HEK293 (cell line): ENCODE data around the gene CDCA8.

Source experiments
- CTCF ChIA-PET: fragments of 350-600 bp; formaldehyde crosslinking; extraction: SDS; loops from one replicate; lab custom pipeline; 2021; ENCODE audit warnings: antibody characterized with exemption; lab: Yijun Ruan, JAX
- POLR2A ChIA-PET: fragments of 300-600 bp; formaldehyde crosslinking; extraction: SDS; loops from one replicate; lab custom pipeline; 2020; ENCODE audit warnings: antibody characterized with exemption, inconsistent platforms; lab: Yijun Ruan, JAX
- H3K27ac ChIP-seq: fragments of 200-500 bp; sonication (Bioruptor generic); 2 replicates; pipeline ENCODE4 v1.5.1; 2014; ENCODE audit warnings: low read depth, low read length, control low read depth, inconsistent platforms; ENCODE audit errors: extremely low read depth
- H3K36me3 ChIP-seq, 2 experiments: fragments of 200-500 bp in 1 of 2; sonication (Bioruptor generic) in 1 of 2; 1 replicate in 1 of 2; 2 replicates in 1 of 2; pipeline ENCODE4 v1.5.1; 2014 to 2017; ENCODE audit warnings: inconsistent platforms in 2 of 2, low read length in 2 of 2; ENCODE audit not compliant: control insufficient read depth in 2 of 2, insufficient read depth in 1 of 2
- H3K4me1 ChIP-seq: fragments of 200-500 bp; sonication (Bioruptor generic); 2 replicates; pipeline ENCODE4 v1.5.1; 2014; ENCODE audit warnings: mild to moderate bottlenecking, low read length, inconsistent platforms; ENCODE audit not compliant: control insufficient read depth, insufficient read depth
- H3K4me3 ChIP-seq: 2 replicates; pipeline ENCODE4 v1.5.1; 2011; ENCODE audit warnings: low read depth, mild to moderate bottlenecking, control low read depth, low read length, moderate library complexity
- H3K9me3 ChIP-seq: fragments of 200-500 bp; sonication (Bioruptor generic); 2 replicates; pipeline ENCODE4 v1.5.1; 2014; ENCODE audit warnings: low read depth, low read length, inconsistent platforms; ENCODE audit not compliant: control insufficient read depth, insufficient read depth
- BCL11B ChIP-seq: fragments of 450-650 bp; formaldehyde crosslinking; IDR thresholded peaks from 2 replicates; pipeline ENCODE4 v1.5.1; 2016; ENCODE audit warnings: low read depth, missing biosample characterization, missing genetic modification characterization
- EGR2 ChIP-seq: fragments of 450-650 bp; formaldehyde crosslinking; IDR thresholded peaks from 2 replicates; pipeline ENCODE4 v1.5.1; 2016; ENCODE audit warnings: low read depth, missing biosample characterization, missing genetic modification characterization
- KLF7 ChIP-seq: fragments of 450-650 bp; formaldehyde crosslinking; IDR thresholded peaks from 2 replicates; pipeline ENCODE4 v1.5.1; 2016; ENCODE audit warnings: missing biosample characterization, missing genetic modification characterization, borderline replicate concordance
- OSR2 ChIP-seq: fragments of 450-650 bp; formaldehyde crosslinking; IDR thresholded peaks from 2 replicates; pipeline ENCODE4 v1.5.1; 2016; ENCODE audit warnings: missing biosample characterization, missing genetic modification characterization
- PATZ1 ChIP-seq: fragments of 450-650 bp; formaldehyde crosslinking; IDR thresholded peaks from 2 replicates; pipeline ENCODE4 v1.5.1; 2016; ENCODE audit warnings: missing biosample characterization, missing genetic modification characterization
- ZBTB48 ChIP-seq: fragments of 450-650 bp; formaldehyde crosslinking; IDR thresholded peaks from 2 replicates; pipeline ENCODE4 v1.5.1; 2016; ENCODE audit warnings: missing biosample characterization, missing genetic modification characterization
- ZFHX2 ChIP-seq: fragments of 450-650 bp; formaldehyde crosslinking; conservative IDR thresholded peaks from 2 replicates; pipeline ENCODE4 v1.5.1; 2016; ENCODE audit warnings: missing biosample characterization, missing genetic modification characterization
- ZIC2 ChIP-seq: fragments of 450-650 bp; formaldehyde crosslinking; IDR thresholded peaks from 2 replicates; pipeline ENCODE4 v1.5.1; 2016; ENCODE audit warnings: missing biosample characterization, missing genetic modification characterization
- ZNF114 ChIP-seq: fragments of 450-650 bp; formaldehyde crosslinking; IDR thresholded peaks from 2 replicates; pipeline ENCODE4 v1.5.0; 2017; ENCODE audit warnings: missing biosample characterization, missing genetic modification characterization
- ZNF16 ChIP-seq: fragments of 450-650 bp; formaldehyde crosslinking; IDR thresholded peaks from 2 replicates; pipeline ENCODE4 v1.5.1; 2016; ENCODE audit warnings: low read depth, missing biosample characterization, missing genetic modification characterization
- ZNF37A ChIP-seq: fragments of 450-650 bp; IDR thresholded peaks from 2 replicates; pipeline ENCODE4 v1.5.1; 2018; ENCODE audit warnings: missing biosample characterization, missing genetic modification characterization
- ZNF510 ChIP-seq: fragments of 450-650 bp; formaldehyde crosslinking; IDR thresholded peaks from 2 replicates; pipeline ENCODE4 v1.5.1; 2018; ENCODE audit warnings: mild to moderate bottlenecking, missing genetic modification characterization, missing biosample characterization; ENCODE audit not compliant: insufficient replicate concordance
- ZNF558 ChIP-seq: fragments of 450-650 bp; formaldehyde crosslinking; IDR thresholded peaks from 2 replicates; pipeline ENCODE4 v1.5.1; 2016; ENCODE audit warnings: missing biosample characterization, missing genetic modification characterization
- ZNF560 ChIP-seq: fragments of 450-650 bp; formaldehyde crosslinking; IDR thresholded peaks from 2 replicates; pipeline ENCODE4 v1.5.1; 2017; ENCODE audit warnings: missing biosample characterization, missing genetic modification characterization, borderline replicate concordance
- TF ChIP-seq, protein P1 (sequence below): fragments of 450-650 bp; formaldehyde crosslinking; IDR thresholded peaks from 2 replicates; pipeline ENCODE4 v1.5.1; 2016; ENCODE audit warnings: missing biosample characterization, missing genetic modification characterization

CDCA8 gene

GRCh38 chr1:37650173-37650572 is 42.1 kb upstream of the CDCA8 start:
- Histone ChIP-seq H3K4me1 (no peaks in the 10 kb centered on the region), H3K4me3 (no peak overlapping the region), H3K9me3 (no peaks in the 10 kb centered on the region), H3K36me3 (no peaks in the 10 kb centered on the region), H3K27ac (no peak overlapping the region)
- no peak for TF ChIP-seq ZNF37A (tag by site-specific recombination)
- ChIA-PET CTCF (interaction anchor here (0.5 to 2.0 kb wide), 3 partner anchors 12 to 171 kb away, joined by 3 to 10 read pairs (median 5); no protein-coding TSS in a partner anchor), POLR2A (no interaction called here)

DNA sequence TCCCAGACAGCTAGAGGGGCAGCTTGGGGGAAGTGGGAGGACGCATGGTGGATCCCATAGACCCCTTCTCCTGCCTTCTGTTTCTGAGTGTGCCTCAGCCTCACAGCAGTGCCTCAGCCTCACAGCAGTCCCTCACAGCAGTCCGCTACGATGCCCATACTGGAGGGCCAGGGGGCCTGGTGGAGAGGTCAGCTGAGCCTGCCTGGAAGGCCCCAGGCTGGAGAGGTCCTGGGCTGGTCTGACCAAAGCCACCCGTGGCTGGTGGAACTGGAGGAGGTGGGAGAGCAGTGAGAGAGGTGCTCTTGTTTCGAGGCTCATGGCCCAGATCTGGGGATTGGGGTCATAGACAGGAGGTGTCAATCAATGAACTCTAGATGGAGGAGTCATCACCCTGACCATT is 41.6 kb upstream of the CDCA8 start:
- TF ChIP-seq ZNF558 (tag by site-specific recombination) (no peak), OSR2 (tag by site-specific recombination) (no peak), BCL11B (tag by site-specific recombination) (no peak), ZIC2 (tag by site-specific recombination) (peak; percentile 75), ZBTB48 (tag by site-specific recombination) (no peak)
- Histone ChIP-seq H3K9me3 (no peaks in the 10 kb centered on the region), H3K4me3 (no peak overlapping the region), H3K27ac (no peak overlapping the region), H3K4me1 (no peaks in the 10 kb centered on the region), H3K36me3 (no peaks in the 10 kb centered on the region)
- ChIA-PET POLR2A (no interaction called here), CTCF (interaction anchor here (0.5 to 1.6 kb wide), 3 partner anchors 12 to 171 kb away, joined by 3 to 5 read pairs (median 5); no protein-coding TSS in a partner anchor)

DNA sequence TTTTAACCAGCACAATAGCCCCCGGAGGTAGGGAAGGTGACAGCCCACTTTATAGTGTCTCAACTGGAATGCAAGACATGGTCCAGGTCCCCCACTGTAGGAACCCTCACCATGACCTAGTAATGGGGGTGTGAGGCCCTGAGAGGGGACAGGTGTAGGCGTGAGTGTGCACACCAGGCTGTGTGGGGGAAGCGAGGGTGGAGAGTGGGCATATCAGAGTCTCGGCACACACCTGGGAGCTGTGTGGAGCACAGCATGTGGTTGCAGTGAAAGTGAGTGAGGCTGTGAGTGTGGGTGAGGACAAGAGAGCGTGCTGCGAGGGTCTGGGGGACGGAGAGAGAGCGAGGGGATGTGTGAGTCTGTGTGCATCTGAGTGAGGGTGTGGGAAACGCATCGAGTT is 40.5 kb upstream of the CDCA8 start:
- POLR2A ChIA-PET: no interaction called here
- H3K4me3 ChIP-seq: no peak overlapping the region
- TF ChIP-seq ZNF114 (tag by site-specific recombination) (no peak), ZNF16 (tag by site-specific recombination) (no peak), EGR2 (peak; percentile 96), ZFHX2 (tag by site-specific recombination) (peak; percentile 94)
- TF ChIP-seq, protein P1, sequence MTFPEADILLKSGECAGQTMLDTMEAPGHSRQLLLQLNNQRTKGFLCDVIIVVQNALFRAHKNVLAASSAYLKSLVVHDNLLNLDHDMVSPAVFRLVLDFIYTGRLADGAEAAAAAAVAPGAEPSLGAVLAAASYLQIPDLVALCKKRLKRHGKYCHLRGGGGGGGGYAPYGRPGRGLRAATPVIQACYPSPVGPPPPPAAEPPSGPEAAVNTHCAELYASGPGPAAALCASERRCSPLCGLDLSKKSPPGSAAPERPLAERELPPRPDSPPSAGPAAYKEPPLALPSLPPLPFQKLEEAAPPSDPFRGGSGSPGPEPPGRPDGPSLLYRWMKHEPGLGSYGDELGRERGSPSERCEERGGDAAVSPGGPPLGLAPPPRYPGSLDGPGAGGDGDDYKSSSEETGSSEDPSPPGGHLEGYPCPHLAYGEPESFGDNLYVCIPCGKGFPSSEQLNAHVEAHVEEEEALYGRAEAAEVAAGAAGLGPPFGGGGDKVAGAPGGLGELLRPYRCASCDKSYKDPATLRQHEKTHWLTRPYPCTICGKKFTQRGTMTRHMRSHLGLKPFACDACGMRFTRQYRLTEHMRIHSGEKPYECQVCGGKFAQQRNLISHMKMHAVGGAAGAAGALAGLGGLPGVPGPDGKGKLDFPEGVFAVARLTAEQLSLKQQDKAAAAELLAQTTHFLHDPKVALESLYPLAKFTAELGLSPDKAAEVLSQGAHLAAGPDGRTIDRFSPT: no peak
- H3K9me3 ChIP-seq: no peaks in the 10 kb centered on the region
- H3K4me1 ChIP-seq: no peaks in the 10 kb centered on the region
- CTCF ChIA-PET: interaction anchor here (0.5 to 1.6 kb wide), 3 partner anchors 28 to 48 kb away, joined by 3 to 5 read pairs (median 4); no protein-coding TSS in a partner anchor
- H3K27ac ChIP-seq: no peak overlapping the region
- H3K36me3 ChIP-seq: no peaks in the 10 kb centered on the region

DNA sequence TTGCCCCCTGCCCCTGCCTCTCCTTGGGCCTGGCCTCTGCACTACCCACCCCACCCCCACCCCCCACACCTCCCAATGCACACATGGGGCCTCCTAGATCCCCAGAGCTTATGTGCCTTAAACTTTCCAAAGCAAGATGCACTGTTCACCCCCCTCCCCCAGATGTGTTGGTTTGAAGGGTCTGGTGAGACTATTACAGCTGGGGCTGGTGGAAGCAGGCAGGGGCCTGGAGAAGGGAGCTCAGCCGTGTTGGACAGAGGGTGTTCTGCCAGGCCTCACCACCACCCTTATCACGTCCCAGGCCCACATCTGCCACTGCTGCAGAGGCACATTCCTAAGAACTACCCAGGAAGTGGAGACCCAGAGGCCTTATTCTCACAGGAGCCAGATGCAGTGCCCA is 39.3 kb upstream of the CDCA8 start:
- no peak overlapping the region for H3K4me3 ChIP-seq
- TF ChIP-seq KLF7 (tag by site-specific recombination): no peak
- no peak for TF ChIP-seq PATZ1 (tag by site-specific recombination)
- TF ChIP-seq ZNF560 (tag by site-specific recombination): no peak
- no peak for TF ChIP-seq ZNF510
- TF ChIP-seq, all 188 proteins: peak for 0
- Histone ChIP-seq H3K9me3 (no peaks in the 10 kb centered on the region), H3K27ac (no peak overlapping the region), H3K36me3 (no peaks in the 10 kb centered on the region), H3K4me1 (no peaks in the 10 kb centered on the region)
- CTCF ChIA-PET: interaction anchor here (0.5 kb wide), 1 partner anchor 29 kb away, joined by 3 read pairs; no protein-coding TSS in a partner anchor
- POLR2A ChIA-PET: interaction anchor here (1.0 kb wide), 1 partner anchor 58 kb away, joined by 3 read pairs; the partner anchor contains the start of gene GNL2
